Astrocyte of the spinal cord (primary cell): ENCODE measurements around the gene BBS5.

Experiments
- DNase-seq: peaks from one replicate; pipeline ENCODE4 v3.0.0; 2011; ENCODE audit warnings: low read depth, low spot score
- H3K4me3 ChIP-seq: 2 replicates; pipeline ENCODE4 v1.5.1; 2011; ENCODE audit warnings: low read depth, mild to moderate bottlenecking, low read length, moderate library complexity
- CTCF ChIP-seq: IDR thresholded peaks from 2 replicates; pipeline ENCODE4 v1.5.1; 2012; ENCODE audit warnings: low read depth, mild to moderate bottlenecking, low read length, inconsistent platforms
- in situ Hi-C: cut with HindIII; loops from 2 replicates; pipeline ENCODE4 v1.10.0; 2017; ENCODE audit warnings: low sequenced_read_pairs

BBS5 gene

GRCh38 chr2:169485650-169486138 is 6.4 kb downstream of the BBS5 start:
- no peak overlapping the region for H3K4me3 ChIP-seq
- DNase-seq, result no peak
- in situ Hi-C loops, result no loop called here
- no peak for TF ChIP-seq CTCF

- TF ChIP-seq CTCF, result no peak
- DNase-seq, result no peak
- no peak overlapping the region for H3K4me3 ChIP-seq
- in situ Hi-C loops, result no loop called here
These were observed 7.2 kb downstream of the BBS5 start for GRCh38 chr2:169486487-169486886.

- DNase-seq, result no peak
- in situ Hi-C loops, result no loop called here
- H3K4me3 ChIP-seq, result no peak overlapping the region
- TF ChIP-seq CTCF, result no peak
These were observed 11.5 kb downstream of the BBS5 start for GRCh38 chr2:169490834-169491233.

GRCh38 chr2:169491378-169491777 is 12.1 kb downstream of the BBS5 start:
- H3K4me3 ChIP-seq, result no peak overlapping the region
- no peak for DNase-seq
- TF ChIP-seq CTCF, result no peak
- in situ Hi-C loops, result no loop called here

- H3K4me3 ChIP-seq, result no peak overlapping the region
- DNase-seq, result no peak
- in situ Hi-C loops, result no loop called here
- no peak for TF ChIP-seq CTCF
These were observed 14.1 kb downstream of the BBS5 start for GRCh38 chr2:169493360-169493759.

- no peak for DNase-seq
- in situ Hi-C loops, result no loop called here
- TF ChIP-seq CTCF, result no peak
These were observed 16.1 kb downstream of the BBS5 start for GRCh38 chr2:169495310-169495928.

More at GRCh38 chr2:169495310-169495928, 16.1 kb downstream of the BBS5 start:
- H3K4me3 ChIP-seq, result no peak overlapping the region
